CD4-positive, alpha-beta T cell treated with Interleukin-4 for 1 hour (primary cell): ENCODE data around the gene FARP2.

Source experiments
- DNase-seq, 2 donors: peaks; one replicate each; pipeline ENCODE4 v3.0.0-alpha.2; 2020 to 2022

Gene FARP2

DNA sequence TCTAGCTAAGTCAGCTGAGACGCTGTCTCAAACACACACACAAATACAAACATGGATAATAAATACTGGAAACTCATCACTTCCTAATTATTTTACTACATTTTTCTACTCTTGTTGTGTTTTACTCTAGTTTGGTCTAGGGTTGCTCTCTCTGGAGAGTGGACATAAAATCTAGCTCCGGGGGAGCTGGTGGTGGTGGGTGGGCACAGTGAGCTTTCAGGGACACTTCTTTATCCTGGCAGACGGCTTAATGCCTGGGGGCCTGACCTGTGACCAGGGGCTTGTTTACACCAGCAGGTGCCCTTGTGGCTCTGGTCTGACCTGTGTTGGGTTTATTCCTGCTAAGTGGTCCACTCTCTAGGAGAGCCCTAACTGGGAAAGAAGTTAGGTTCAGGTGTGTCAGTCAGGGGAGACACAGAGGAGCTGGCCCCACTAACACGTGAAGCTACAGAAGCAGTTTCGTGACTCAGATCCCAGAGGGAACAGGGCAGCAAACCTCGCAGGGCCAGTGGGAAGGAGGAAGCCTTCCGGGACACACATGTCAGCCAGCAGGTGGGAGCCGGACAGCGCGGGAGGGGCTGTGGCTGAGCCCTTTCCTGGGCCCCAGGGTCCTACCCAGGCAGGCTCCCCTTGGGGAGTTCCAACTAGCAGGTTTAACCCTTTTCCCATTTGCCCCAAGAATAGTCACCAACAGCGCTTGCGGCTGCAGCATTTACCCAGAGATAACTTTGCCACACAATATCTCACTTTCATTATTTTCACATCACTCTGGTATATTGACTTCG, 180.0 kb downstream of the FARP2 start:
- DNase-seq: no peak

DNA sequence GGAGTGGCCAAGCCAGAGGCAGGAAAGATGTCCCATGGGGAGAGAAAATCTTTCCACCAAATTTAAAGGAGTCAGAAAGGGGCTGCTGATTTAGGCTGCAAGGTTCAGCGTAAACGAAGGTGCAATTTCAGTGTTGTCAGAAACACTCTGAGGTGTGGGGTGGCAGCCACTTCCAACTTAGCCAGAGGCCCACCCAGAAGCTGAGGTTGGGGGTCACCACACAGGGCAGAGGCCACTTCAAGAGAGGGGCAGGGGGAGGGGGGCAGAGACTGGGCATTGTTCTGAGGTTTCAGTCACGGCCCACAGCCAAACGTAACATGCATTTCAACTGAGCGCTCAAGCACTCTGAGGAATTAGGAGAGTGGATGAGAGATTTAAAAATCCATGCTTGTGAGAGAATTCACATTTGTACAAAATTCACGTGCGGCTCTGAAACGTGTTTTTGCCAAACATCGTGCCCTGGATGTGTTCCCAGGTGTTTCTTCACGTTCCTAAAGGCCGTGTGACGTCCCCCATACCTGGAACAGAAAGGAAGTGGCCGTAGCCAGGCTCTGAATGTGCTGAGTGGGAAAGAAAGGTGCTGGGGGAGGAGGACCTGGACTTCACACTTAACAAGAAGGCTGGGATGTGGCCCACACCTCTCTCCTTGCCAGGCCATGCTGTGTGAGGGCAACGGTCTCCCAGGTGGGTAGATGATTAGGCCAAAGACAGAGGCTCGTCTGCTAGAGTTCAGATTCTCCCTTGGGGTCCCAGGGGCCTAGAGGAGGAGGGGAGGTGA, 182.9 kb downstream of the FARP2 start:
- no peak for DNase-seq

DNA sequence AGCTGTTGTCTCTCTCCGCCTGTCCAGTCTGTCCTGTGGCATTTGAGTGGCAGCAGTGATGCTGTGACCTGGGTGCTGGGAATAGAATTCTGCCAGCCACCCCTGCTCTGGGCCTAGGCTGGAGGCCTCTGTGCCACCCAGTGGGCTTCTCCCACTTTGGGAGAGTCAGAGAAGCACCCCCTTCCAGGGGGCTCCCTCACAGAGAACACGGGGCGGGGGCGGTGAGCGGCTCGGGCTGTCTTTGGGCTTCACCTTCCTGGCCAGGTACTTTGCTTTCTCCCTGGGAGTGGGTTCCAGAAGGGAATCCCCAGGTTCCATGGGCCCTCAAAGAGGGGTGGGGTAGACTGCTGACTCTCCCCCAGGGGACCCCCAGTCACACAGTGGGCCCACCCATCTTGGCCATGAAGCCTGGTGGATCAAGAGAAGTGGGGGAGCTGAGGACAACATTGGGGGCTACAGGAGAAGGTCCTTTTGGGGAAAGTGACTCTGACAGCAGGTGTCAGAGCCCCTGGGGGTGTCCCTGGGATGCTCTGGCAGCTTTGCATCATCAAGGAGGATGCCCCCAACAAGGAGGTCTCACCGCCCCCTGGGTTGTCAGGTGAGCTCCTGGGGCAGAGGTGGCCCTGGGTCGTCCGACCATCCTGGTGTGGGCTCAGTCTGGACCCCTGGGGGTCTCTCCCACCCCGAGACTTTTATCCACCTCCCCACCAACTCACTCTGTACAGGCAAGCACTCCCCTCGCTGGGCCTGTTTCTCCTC, 183.7 kb downstream of the FARP2 start:
- DNase-seq: no peak

DNA sequence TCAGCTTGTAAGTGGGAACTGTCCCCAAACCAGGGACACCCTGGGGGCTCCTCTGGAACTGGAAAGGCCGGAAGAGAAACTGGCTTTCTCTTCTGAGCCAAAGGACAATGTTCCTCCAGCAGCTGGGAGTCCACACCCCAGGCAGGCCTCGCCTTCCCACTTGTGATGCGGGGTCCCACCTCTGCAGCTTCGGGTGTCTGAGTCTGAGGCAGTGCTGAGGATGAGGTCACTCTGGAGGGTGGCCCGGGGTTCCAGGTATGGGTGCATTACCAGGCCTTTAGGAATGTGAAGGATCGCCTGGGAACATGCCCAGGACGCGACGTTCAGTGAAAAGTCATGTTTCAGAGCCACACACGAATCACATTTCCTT, 184.3 kb downstream of the FARP2 start:
- DNase-seq: no peak

DNA sequence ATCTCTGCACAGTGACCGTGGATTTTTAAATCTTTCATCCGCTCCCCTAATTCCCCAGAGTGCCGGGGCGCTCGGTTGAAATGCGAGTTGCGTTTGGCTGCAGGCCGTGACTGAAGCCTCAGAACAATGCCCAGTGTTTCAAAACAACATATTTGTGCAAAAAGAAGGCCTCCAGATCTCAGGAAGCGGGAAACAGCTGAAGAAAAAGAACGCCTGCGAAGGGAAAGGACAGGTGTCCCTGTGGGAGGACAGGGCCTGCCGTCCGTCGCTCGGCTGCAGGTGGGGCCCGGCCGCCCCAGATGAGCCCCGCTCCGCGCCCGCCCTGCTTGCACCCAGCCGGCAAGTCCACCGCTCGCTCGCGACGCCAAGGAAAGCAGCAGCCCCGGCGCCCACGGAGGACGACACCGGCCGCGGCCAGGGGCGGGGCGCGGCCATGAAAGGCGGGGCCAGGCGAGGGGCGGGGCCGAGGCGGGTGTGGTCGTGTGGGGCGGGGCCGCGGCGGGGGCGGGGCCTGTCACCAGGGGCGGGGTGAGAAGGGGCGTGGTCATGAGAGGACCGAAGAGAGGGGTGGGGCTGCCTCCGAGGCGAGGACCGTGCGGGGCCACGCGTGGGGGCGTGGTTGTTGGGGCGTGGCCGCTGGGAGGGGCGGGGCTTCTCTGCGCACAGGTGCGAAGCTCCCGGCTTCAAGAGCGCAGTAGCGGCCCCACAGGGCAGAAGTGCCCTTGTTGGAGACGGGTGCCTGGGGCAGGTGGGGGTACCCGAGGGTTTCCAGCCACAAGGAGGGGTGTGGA, 184.9 kb downstream of the FARP2 start:
- DNase-seq: peak; percentile 53 to 62

DNA sequence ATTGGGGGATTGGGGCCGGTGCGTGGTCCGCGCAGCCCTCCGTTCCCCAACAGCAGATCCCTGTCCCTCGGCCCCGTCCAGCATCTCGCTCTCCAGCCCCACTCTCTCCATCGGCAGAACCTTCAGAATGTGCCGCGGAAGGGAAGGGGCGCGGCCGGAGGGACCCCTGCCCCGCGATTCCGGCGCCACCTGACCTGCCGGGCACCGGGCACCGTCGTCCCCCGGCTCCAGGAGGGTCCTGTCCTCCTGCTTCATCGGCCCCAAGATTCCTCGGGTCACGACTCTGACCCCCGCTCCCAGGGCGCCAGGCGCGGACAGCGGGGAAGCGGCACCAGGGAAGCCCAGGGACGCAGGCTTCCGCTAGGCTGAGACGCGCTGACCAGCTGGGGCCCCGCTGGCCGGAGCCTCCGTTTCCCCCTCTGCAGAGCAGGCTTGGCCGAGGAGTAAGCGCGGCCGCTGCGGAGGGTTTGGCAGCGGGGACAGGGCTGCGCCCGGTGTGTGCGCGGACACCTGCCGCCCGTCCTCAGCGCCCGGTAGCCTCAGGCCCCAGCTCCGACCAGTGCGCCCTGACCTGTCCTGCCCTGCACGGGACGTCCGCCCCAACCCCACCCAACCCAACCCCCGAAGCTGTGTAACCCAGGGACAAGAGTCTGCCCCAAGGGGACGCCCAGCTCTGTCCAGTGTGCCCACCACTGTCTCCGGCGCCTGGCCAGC, 185.6 kb downstream of the FARP2 start:
- no peak for DNase-seq

DNA sequence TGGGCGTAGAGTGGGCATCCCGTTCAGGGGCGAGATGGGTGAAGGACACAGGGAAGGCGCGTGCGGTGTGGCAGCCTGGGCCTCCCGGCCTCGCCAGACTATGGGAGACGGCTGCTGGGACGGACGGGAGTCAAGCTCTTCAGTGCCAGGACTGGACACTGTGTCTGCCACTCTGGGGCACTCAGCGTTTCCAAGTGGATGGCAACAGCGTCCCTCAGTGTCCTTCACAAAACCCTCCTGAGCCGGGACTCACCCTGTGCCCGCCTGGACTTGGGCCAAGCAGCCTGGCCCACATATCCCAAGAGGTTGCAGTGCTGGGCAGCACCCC, 186.2 kb downstream of the FARP2 start:
- no peak for DNase-seq
